Nephron (organoid): ENCODE data around the gene WNT3A.
"Not testable (repeated sequence)": the region's sequence is repeated elsewhere in the genome, so short reads cannot be mapped to it uniquely, and the experiment has no call there.

ENCODE experiments used
- H3K27ac Mint-ChIP-seq, 3 experiments: 2 replicates each; pipeline ENCODE4 v1.8.0; 2020; ENCODE audit warnings: mixed read lengths in 3 of 3, mild to moderate bottlenecking in 2 of 3, moderate library complexity in 1 of 3
- H3K27me3 Mint-ChIP-seq: 2 replicates; pipeline ENCODE4 v1.8.0; 2021; ENCODE audit warnings: low read depth, mild to moderate bottlenecking, moderate library complexity, mixed read lengths
- H3K36me3 Mint-ChIP-seq: 2 replicates; pipeline ENCODE4 v1.8.0; 2020; ENCODE audit warnings: low read depth, mixed read lengths
- H3K4me1 Mint-ChIP-seq: 2 replicates; pipeline ENCODE4 v1.8.0; 2020; ENCODE audit warnings: mixed read lengths
- H3K4me3 Mint-ChIP-seq, 3 experiments: 2 replicates each; pipeline ENCODE4 v1.8.0; 2020; ENCODE audit warnings: mild to moderate bottlenecking in 3 of 3, mixed read lengths in 3 of 3, moderate library complexity in 2 of 3
- H3K9me3 Mint-ChIP-seq: 2 replicates; pipeline ENCODE4 v1.8.0; 2020; ENCODE audit warnings: mixed read lengths
- CTCF ChIP-seq, 3 experiments: fragments of 200-600 bp; sonication (generic); IDR thresholded peaks; one replicate each; pipeline ENCODE4 v1.5.0; 2021; ENCODE audit warnings: antibody characterized with exemption in 3 of 3; ENCODE audit not compliant: unreplicated experiment in 3 of 3

Gene WNT3A

GRCh38 chr1:227972283-227972679, 34.5 kb upstream of the WNT3A start:
- H3K27ac Mint-ChIP-seq, H3K36me3 Mint-ChIP-seq, H3K4me3 Mint-ChIP-seq, H3K4me1 Mint-ChIP-seq, H3K27me3 Mint-ChIP-seq, H3K9me3 Mint-ChIP-seq: not testable (repeated sequence)

GRCh38 chr1:227972843-227973374, 33.9 kb upstream of the WNT3A start:
- not testable (repeated sequence) for H3K36me3 Mint-ChIP-seq, H3K4me3 Mint-ChIP-seq, H3K27me3 Mint-ChIP-seq, H3K4me1 Mint-ChIP-seq, H3K9me3 Mint-ChIP-seq
- H3K27ac Mint-ChIP-seq, result peak overlapping the region in 2 of 3 experiments; percentile 23 to 57

GRCh38 chr1:227973724-227974288, 33.0 kb upstream of the WNT3A start:
- not testable (repeated sequence) for H3K36me3 Mint-ChIP-seq, H3K9me3 Mint-ChIP-seq, H3K27ac Mint-ChIP-seq, H3K4me3 Mint-ChIP-seq, H3K27me3 Mint-ChIP-seq, H3K4me1 Mint-ChIP-seq

GRCh38 chr1:227975583-227976283, 31.1 kb upstream of the WNT3A start:
- not testable (repeated sequence) for H3K27ac Mint-ChIP-seq, H3K4me1 Mint-ChIP-seq, H3K27me3 Mint-ChIP-seq, H3K36me3 Mint-ChIP-seq, H3K4me3 Mint-ChIP-seq, H3K9me3 Mint-ChIP-seq

GRCh38 chr1:227987181-227987580, 19.6 kb upstream of the WNT3A start:
- peaks cover 22% of the 10 kb centered on the region for H3K27me3 Mint-ChIP-seq
- H3K27ac Mint-ChIP-seq, result no peak overlapping the region
- no peaks in the 10 kb centered on the region for H3K36me3 Mint-ChIP-seq
- no peak for TF ChIP-seq CTCF (IDR thresholded peaks at IDR 0.05; ENCODE audit: unreplicated experiment in 3 of 3)
- H3K9me3 Mint-ChIP-seq, result peaks cover 20% of the 10 kb centered on the region
- H3K4me1 Mint-ChIP-seq, result no peaks in the 10 kb centered on the region
- no peak overlapping the region for H3K4me3 Mint-ChIP-seq

GRCh38 chr1:227994632-227995300, 12.0 kb upstream of the WNT3A start:
- Mint-ChIP-seq H3K9me3 (peaks cover 32% of the 10 kb centered on the region), H3K4me1 (no peaks in the 10 kb centered on the region), H3K27ac (no peak overlapping the region), H3K4me3 (no peak overlapping the region), H3K36me3 (no peaks in the 10 kb centered on the region), H3K27me3 (peaks cover 24% of the 10 kb centered on the region)
- TF ChIP-seq CTCF (IDR thresholded peaks at IDR 0.05; ENCODE audit: unreplicated experiment in 3 of 3), result no peak

GRCh38 chr1:227996187-227996950, 10.4 kb upstream of the WNT3A start:
- Mint-ChIP-seq H3K27me3 (peaks cover 33% of the 10 kb centered on the region), H3K4me1 (no peaks in the 10 kb centered on the region), H3K36me3 (no peaks in the 10 kb centered on the region), H3K4me3 (no peak overlapping the region), H3K9me3 (peaks cover 22% of the 10 kb centered on the region), H3K27ac (no peak overlapping the region)
- TF ChIP-seq CTCF (IDR thresholded peaks at IDR 0.05; ENCODE audit: unreplicated experiment in 3 of 3), result no peak
